ENCODE measurements around the gene VPREB1.
"Not testable (repeated sequence)": the region's sequence is repeated elsewhere in the genome, so short reads cannot be mapped to it uniquely, and the experiment has no call there.

The VPREB1 gene, protein sequence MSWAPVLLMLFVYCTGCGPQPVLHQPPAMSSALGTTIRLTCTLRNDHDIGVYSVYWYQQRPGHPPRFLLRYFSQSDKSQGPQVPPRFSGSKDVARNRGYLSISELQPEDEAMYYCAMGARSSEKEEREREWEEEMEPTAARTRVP

GRCh38 chr22:22244316-22245250, at the start of gene VPREB1:
VPREB1 (plus strand) TSS chr22:22244786; CDS start chr22:22244814, 28 bp downstream.
- no peak for DNase-seq

DNA sequence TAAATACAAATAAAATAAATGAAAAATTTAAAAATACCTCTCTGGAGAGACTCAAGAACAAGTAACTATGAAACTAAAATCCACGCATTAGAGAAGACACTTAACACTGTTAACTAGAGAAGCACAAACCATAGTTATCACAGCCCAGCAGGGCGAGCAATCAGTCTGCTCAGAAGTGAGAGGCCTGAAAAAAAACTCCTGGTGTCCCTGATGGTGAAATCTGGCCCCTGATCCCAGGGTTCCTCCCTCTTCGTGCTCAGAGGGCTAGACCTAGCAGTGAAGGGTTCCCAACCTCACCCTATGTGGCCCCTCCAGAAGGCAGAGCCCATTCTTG, 49.7 kb upstream of the VPREB1 start:
- no peak for DNase-seq

DNA sequence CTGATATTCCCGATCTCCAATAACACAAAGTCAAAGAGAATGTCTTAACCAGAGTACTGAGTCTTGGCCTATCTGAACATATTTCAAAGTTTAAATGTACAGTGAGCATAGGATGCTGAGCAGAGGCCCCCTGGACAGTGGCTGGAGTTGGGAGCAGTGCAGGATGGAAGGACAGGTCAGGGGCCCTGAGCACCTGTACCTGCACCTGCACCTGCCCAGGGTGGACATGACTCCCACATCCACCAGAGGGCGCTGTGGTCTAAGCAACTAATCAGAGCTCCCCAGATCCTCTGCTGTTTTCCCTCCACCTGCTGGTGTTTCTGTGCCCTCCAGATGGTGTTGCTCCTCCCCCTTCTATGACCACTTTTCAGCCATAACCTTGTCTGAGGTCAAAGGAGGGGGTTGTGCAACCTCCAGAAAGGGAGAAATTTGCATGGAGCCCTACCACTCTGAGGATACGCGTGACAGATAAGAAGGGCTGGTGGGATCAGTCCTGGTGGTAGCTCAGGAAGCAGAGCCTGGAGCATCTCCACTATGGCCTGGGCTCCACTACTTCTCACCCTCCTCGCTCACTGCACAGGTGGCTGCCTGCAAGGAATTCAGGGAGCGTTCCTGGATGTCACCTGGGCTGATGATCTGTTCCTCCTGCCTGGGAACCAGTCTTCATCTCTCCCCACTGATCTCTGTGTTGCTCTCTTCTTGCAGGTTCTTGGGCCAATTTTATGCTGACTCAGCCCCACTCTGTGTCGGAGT, 49.1 kb upstream of the VPREB1 start:
- DNase-seq = peak; percentile 80

DNA sequence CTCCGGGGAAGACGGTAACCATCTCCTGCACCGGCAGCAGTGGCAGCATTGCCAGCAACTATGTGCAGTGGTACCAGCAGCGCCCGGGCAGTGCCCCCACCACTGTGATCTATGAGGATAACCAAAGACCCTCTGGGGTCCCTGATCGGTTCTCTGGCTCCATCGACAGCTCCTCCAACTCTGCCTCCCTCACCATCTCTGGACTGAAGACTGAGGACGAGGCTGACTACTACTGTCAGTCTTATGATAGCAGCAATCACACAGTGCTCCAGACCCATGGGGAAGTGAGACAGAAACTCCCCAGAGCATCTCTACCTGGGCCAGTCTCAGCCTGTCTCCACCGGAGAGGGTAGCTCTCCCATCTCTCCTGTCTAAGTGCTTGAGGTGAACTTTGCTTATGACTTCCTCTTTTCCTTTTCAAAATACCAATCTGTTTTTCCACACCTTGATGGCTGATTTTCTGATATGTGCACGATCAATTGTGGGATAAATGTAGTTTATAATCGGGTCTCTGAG, 48.5 kb upstream of the VPREB1 start:
- DNase-seq = no peak

DNA sequence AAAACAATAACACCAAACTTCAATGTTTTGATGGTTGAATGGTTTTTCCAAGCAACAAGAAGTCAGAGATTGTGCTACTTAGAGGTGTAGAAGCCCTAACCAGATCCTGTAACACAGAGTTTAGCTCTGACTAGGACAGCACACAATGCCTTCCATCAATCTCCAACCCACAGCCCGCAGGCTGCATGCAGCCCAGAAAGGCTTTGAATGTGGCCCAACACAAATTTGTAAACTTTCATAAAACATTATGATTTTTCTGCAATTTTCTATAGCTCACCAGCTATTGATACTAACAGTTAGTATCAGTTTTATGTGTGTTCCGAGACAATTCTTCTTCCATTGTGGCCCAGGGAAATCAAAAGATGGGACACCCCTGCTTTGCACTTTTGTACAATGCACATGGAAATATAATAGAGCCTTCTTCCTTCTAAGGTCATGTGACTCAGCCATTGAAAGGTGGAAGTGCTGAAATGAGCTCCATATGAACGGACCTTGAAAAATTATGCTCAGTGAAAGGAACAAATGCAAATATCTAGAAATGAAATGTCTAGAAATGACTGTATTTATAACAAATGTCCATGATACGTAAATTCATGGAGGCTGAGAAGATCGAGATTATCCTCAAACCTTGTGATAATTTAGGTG, 47.6 kb upstream of the VPREB1 start:
- DNase-seq = no peak

DNA sequence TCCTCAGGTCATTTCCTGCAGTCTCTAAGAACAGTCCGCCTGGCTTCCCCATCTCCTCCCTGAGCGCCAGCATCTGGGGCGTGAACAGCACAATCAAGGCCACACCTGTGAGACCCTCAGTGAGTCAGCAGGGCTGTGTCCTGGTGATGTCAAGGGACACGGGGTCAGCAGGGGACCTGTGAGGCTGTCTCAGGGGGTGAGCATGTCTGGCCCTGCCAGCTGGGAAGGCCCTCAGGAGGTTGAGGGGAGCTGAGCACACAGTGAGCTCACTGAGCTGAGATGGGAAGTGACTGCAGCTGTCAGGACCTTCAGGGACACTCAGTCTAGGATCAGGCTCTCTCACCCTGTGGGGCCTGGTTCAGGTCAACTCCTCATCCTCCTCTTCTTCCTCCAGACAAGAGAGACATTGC, 46.6 kb upstream of the VPREB1 start:
- no peak for DNase-seq

DNA sequence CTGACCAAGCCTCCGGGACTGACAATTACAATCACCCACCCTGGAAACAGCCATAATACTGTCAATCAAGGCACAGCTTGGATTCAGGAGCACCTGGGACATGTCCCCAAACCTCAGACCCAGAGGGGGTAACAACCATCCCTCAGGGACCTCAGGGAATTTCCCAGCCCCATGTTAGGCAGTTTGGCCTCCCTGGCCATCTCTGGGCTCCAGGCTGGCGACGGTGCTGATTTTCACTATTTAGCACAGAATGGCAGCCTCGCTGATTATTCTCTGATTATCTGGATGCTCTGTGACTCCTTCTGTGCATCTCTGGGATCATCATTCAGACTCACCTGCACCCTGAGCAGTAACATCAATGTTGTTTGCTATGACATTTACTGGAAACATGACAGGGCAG, 45.8 kb upstream of the VPREB1 start:
- no peak for DNase-seq

DNA sequence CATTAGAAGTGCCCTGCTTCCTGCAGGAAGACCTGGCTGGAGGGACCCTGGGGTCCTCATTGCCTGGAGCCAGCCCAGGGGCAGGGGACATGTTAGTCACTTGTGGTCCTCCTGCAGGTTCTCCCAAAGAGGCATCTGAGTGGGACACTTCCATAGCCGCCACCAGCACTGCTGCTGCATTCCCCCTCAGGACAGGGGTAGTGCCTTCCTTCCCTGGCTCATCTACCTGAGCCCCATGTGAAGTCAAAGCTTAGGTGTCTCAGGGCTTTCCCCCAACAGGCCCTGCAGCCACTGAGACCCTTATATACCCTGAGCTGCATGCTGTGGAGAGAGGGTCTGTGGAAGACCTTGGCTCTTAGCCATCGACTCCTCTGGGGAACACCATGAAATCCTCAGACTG, 45.0 kb upstream of the VPREB1 start:
- no peak for DNase-seq

DNA sequence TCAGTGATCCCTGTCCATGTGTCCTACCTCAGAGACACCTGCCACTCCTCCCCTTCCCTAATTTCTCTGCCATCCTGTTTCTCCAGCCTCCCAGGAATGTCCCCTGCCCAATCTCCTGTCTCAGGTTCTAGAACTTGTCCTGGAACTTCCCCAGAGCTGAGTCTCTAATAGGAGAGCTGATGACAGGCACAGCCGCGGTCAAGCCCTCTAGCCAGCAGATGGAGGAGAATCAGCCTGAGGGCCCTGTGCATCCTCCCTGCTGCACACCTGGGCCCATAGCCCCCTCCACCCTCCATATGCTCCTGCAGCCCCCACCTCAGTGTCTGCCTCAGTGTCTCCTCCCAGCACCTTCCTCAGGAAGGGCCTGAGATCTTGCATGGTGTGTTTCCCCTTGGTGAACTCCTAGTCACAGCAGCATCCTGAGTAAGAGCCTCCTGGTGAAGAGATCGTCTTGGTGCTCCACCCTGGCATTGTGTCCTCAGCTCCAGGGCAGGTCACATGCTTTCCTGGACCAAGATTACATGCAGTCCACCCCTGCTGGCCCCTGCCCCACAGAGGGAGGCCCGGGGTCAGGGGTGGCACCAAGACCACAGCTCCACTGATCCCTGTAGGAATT, 43.9 kb upstream of the VPREB1 start:
- DNase-seq = no peak

- DNase-seq = peak; percentile 50
These were observed 43.2 kb upstream of the VPREB1 start for GRCh38 chr22:22201185-22201929.

DNA sequence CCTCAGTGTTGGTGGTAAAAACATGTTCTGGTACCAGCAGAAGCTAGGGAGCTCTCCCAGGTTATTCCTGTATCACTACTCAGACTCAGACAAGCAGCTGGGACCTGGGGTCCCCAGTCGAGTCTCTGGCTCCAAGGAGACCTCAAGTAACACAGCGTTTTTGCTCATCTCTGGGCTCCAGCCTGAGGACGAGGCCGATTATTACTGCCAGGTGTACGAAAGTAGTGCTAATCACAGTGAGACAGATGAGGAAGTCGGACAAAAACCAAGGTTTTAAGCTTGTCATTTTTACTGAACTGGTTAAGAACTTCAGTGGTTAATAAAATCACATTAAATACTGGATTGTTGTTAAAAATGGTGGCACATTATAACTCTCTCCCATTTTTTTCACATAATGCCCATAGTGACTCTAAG, 42.6 kb upstream of the VPREB1 start:
- no peak for DNase-seq

DNA sequence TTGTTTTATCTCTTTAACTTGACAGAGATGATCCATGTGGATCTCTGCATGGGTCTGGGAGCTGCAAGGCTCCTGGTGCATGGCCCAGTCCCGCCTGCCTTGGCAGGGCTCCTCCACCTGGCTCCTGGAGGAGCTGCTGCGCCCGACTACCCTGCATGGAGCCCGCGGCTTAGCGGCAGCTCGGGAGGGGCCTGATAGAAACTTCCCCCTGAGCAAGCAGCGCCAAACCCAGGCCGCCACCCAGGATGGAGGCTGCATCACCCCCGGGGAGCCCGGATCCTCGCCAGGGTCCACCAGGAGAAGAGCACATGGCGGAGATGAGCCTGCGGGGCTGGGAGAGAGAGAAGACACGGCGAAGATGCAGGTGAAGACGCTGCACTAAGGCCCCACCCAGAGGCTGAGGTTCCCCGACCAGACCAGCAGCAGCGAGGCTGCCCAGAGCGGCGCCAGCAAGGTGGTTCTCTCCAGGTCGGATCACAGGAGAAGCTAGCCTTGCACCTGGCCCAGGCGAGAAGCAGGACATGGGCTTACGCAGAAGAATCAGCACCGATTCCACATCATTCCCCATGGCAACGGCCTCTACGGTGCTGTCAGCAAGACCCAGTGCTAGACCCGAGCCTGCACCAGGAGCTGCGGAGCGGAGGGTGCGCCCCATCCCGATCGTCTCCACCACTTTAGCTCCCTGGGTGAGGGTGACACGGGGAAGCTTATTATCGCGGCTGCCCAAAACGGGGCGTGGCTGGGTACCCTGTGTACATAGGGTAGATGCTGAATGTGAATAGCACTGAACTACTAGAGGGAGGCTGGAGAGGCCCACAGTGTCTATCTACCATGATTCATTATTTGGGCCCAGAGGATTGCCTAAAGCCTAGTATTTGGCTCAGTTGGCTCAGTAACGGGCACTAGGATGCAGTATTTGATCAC, 41.3 kb upstream of the VPREB1 start:
- DNase-seq = no peak

- peak; percentile 80 for DNase-seq
These were observed 36.6 kb upstream of the VPREB1 start for GRCh38 chr22:22207845-22208564.

DNA sequence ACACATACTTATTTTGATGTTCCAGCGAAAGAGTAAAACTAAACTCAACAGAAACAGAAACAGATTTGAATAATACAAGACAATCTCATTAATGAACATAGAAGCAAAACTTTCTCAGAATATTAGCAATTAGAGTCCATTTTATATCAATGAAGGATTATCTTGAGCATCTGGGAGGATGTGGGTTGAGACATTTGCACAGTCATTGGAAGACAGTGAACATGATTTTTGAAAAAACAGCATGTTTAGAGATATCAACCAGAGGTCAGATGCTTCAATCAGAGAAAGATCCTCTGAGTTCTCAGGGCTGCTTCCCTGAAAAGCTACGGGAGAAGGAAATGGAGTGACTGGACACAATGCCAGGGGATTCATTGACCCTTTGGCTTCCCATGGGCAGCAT, 35.9 kb upstream of the VPREB1 start:
- DNase-seq = no peak

GRCh38 chr22:22209080-22209640, 35.4 kb upstream of the VPREB1 start:
- DNase-seq = not testable (repeated sequence)

DNA sequence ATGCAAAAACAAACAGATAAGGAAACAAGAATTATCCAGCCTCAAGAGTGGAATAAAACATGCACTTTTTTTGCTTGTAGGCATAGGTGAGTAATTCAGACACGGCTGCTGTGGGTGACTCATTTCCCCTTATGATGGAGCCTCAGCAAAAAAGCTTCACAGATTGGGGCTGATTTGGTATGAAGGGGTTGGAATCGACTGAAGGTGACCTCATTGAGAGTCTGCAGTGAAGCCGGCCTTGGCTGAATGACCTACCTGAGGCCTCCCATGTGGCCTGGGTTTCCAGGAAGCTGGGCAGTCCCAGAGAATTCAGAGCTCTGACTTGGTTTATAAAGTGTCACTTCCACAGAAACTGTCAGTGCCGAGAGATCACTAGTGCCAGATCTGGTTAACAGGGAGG, 34.2 kb upstream of the VPREB1 start:
- DNase-seq = peak; percentile 30

GRCh38 chr22:22210889-22211833, 33.4 kb upstream of the VPREB1 start:
- no peak for DNase-seq

DNA sequence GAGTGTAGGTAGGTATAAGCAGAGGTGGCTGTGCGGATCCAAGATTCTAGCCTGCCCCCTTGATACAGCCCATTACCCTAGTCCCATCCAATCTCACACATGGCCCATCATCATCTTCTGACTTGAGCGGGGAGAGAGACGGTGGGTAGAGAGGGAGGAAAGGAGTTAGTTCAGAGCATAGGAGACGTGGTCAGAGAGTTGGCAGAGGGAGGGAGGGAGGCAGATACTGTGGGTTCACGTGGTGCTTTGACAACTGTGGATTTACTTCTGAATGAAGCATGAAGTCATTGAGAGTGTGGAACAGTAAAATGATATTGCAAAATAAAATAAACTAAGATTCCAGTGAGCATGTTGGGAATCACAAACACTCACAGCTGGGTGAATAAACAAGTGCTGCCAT, 31.4 kb upstream of the VPREB1 start:
- no peak for DNase-seq

Data from activated CD8-positive, alpha-beta memory T cell treated with anti-CD3 and anti-CD28 coated beads, Interleukin-2, amount 50 U/mL, for 4 hours (primary cell).